GM19193 (cell line): Measurements from ENCODE around the gene GLG1.

ENCODE experiments used
- POLR2A ChIP-seq: IDR thresholded peaks from 4 replicates; pipeline ENCODE4 v1.6.1; 2011; ENCODE audit not compliant: insufficient read depth, insufficient read length; ENCODE audit errors: extremely low read depth

Gene GLG1

GRCh38 chr16:74503412-74503811 is 103.5 kb downstream of the GLG1 start:
- no peak for TF ChIP-seq POLR2A

- no peak for TF ChIP-seq POLR2A
These were observed 105.1 kb downstream of the GLG1 start for GRCh38 chr16:74501484-74502478.

- no peak for TF ChIP-seq POLR2A
These were observed 106.0 kb downstream of the GLG1 start for GRCh38 chr16:74500907-74501306.

- TF ChIP-seq POLR2A = no peak
These were observed 107.8 kb downstream of the GLG1 start for GRCh38 chr16:74499114-74499513.

GRCh38 chr16:74497761-74498160 is 109.2 kb downstream of the GLG1 start:
- TF ChIP-seq POLR2A = no peak

GRCh38 chr16:74496054-74496453 is 110.9 kb downstream of the GLG1 start:
- TF ChIP-seq POLR2A = no peak

GRCh38 chr16:74492976-74493375 is 113.9 kb downstream of the GLG1 start:
- TF ChIP-seq POLR2A = no peak

GRCh38 chr16:74487634-74488495 is 119.0 kb downstream of the GLG1 start:
- TF ChIP-seq POLR2A = no peak

GRCh38 chr16:74485916-74486315 is 121.0 kb downstream of the GLG1 start:
- no peak for TF ChIP-seq POLR2A

GRCh38 chr16:74480150-74481029 is 126.5 kb downstream of the GLG1 start:
- no peak for TF ChIP-seq POLR2A

GRCh38 chr16:74477226-74477625 is 129.7 kb downstream of the GLG1 start:
- no peak for TF ChIP-seq POLR2A

- no peak for TF ChIP-seq POLR2A
These were observed 132.5 kb downstream of the GLG1 start for GRCh38 chr16:74474416-74474815.

GRCh38 chr16:74472540-74472939 is 134.4 kb downstream of the GLG1 start:
- TF ChIP-seq POLR2A = no peak

GRCh38 chr16:74472010-74472409 is 134.9 kb downstream of the GLG1 start:
- TF ChIP-seq POLR2A = no peak

- no peak for TF ChIP-seq POLR2A
These were observed 136.9 kb downstream of the GLG1 start for GRCh38 chr16:74469946-74470478.
